H1 (cell line): ENCODE results near the gene FSTL4.

Experiments
- ATF2 ChIP-seq: IDR thresholded peaks from 2 replicates; pipeline ENCODE4 v1.6.1; 2012; ENCODE audit warnings: low read length, inconsistent platforms
- ATF3 ChIP-seq: IDR thresholded peaks from 2 replicates; pipeline ENCODE4 v1.6.1; 2011; ENCODE audit warnings: low read depth, mild to moderate bottlenecking, low read length; ENCODE audit not compliant: insufficient read depth
- CHD2 ChIP-seq: IDR thresholded peaks from 2 replicates; pipeline ENCODE4 v1.6.1; 2012; ENCODE audit warnings: low read length, improper control_type of control experiment
- CTCF ChIP-seq, 3 experiments: IDR thresholded peaks; 1 replicate in 2 of 3; 2 replicates in 1 of 3; pipeline versions ENCODE4 v1.5.1 to v1.6.1; 2011; ENCODE audit warnings: low read length in 3 of 3, mild to moderate bottlenecking in 3 of 3, inconsistent platforms in 2 of 3, low read depth in 1 of 3, moderate library complexity in 1 of 3; ENCODE audit not compliant: insufficient read depth in 1 of 3; ENCODE audit errors: control extremely low read depth in 1 of 3
- GTF2F1 ChIP-seq: IDR thresholded peaks from 2 replicates; pipeline ENCODE4 v1.6.1; 2012; ENCODE audit warnings: low read depth, low read length, improper control_type of control experiment, borderline replicate concordance
- POLR2A ChIP-seq, 2 experiments: IDR thresholded peaks; 1 replicate in 1 of 2; 2 replicates in 1 of 2; pipeline ENCODE4 v1.6.1; 2011; ENCODE audit warnings: low read depth in 2 of 2, low read length in 2 of 2, mild to moderate bottlenecking in 2 of 2; ENCODE audit errors: control extremely low read depth in 1 of 2
- POLR2AphosphoS5 ChIP-seq: IDR thresholded peaks from 2 replicates; pipeline ENCODE4 v1.6.1; 2011; ENCODE audit warnings: low read depth, low read length
- POU5F1 ChIP-seq: IDR thresholded peaks from 2 replicates; pipeline ENCODE4 v1.6.1; 2011; ENCODE audit warnings: low read depth, mild to moderate bottlenecking, low read length, moderate library complexity
- RBBP5 ChIP-seq: IDR thresholded peaks from 2 replicates; pipeline ENCODE4 v1.7.1; 2012; ENCODE audit warnings: low read depth, mild to moderate bottlenecking, inconsistent platforms, low read length, moderate library complexity, borderline replicate concordance
- SIN3A ChIP-seq, 2 experiments: IDR thresholded peaks in 1 of 2; conservative IDR thresholded peaks in 1 of 2; 2 replicates each; pipeline ENCODE4 v1.6.1; 2011 to 2012; ENCODE audit warnings: low read length in 2 of 2, improper control_type of control experiment in 1 of 2, low read depth in 1 of 2, mild to moderate bottlenecking in 1 of 2
- SP1 ChIP-seq: IDR thresholded peaks from 2 replicates; pipeline ENCODE4 v1.6.1; 2011; ENCODE audit warnings: low read depth, low read length
- TAF1 ChIP-seq: IDR thresholded peaks from 2 replicates; pipeline ENCODE4 v1.6.1; 2011; ENCODE audit warnings: mild to moderate bottlenecking, low read depth, low read length

GRCh38 chr5:133425764-133426163 lies 186.6 kb downstream of the FSTL4 start:
- TF ChIP-seq SP1 (no peak), POLR2AphosphoS5 (no peak), ATF2 (no peak), POLR2A (IDR thresholded peaks at IDR 0.05; ENCODE audit: control extremely low read depth in 1 of 2, low read depth in 2 of 2, low read length in 2 of 2) (no peak), CTCF (IDR thresholded peaks at IDR 0.05; ENCODE audit: control extremely low read depth in 1 of 3, insufficient read depth in 1 of 3, low read depth in 1 of 3, low read length in 3 of 3) (no peak), SIN3A (conservative IDR thresholded peaks at IDR 0.05 in 1 of 2, IDR thresholded peaks at IDR 0.05 in 1 of 2; ENCODE audit: low read depth in 1 of 2, low read length in 2 of 2) (no peak), POU5F1 (no peak), TAF1 (no peak), CHD2 (no peak), GTF2F1 (no peak), ATF3 (no peak), RBBP5 (no peak)
